Measurements from ENCODE around the gene TREH.

Gene TREH

GRCh38 chr11:118610225-118610772 is 69.2 kb downstream of the TREH start:
- Mint-ChIP-seq H3K27ac (peak overlapping the region; percentile 73), H3K27me3 (peaks cover 33% of the 10 kb centered on the region), H3K9me3 (no peaks in the 10 kb centered on the region), H3K4me3 (peak overlapping the region; percentile 71), H3K36me3 (peaks cover 2% of the 10 kb centered on the region), H3K4me1 (peaks cover 35% of the 10 kb centered on the region)
- no peak for ATAC-seq

GRCh38 chr11:118609380-118610224 is 69.8 kb downstream of the TREH start:
- H3K4me3 Mint-ChIP-seq: peak overlapping the region; percentile 71
- H3K36me3 Mint-ChIP-seq: no peaks in the 10 kb centered on the region
- peaks cover 35% of the 10 kb centered on the region for H3K4me1 Mint-ChIP-seq
- H3K27me3 Mint-ChIP-seq: peaks cover 26% of the 10 kb centered on the region
- H3K27ac Mint-ChIP-seq: peak overlapping the region; percentile 73
- H3K9me3 Mint-ChIP-seq: no peaks in the 10 kb centered on the region
- ATAC-seq: no peak

- Mint-ChIP-seq H3K27me3 (peaks cover 16% of the 10 kb centered on the region), H3K27ac (peak overlapping the region; percentile 73), H3K4me3 (peak overlapping the region; percentile 71), H3K9me3 (no peaks in the 10 kb centered on the region), H3K36me3 (no peaks in the 10 kb centered on the region), H3K4me1 (peaks cover 35% of the 10 kb centered on the region)
- peak; percentile 70 for ATAC-seq
Measured at GRCh38 chr11:118608360-118609227, 70.9 kb downstream of the TREH start.

- ATAC-seq: peak; percentile 11
- Mint-ChIP-seq H3K27ac (peak within 1 kb of the TSS; percentile 73), H3K9me3 (no peaks in the 10 kb centered on the region), H3K36me3 (peaks cover 5% of the 10 kb centered on the region), H3K4me1 (peaks cover 35% of the 10 kb centered on the region), H3K4me3 (peak within 1 kb of the TSS; percentile 77), H3K27me3 (peaks cover 14% of the 10 kb centered on the region)
Measured at GRCh38 chr11:118607401-118608359, 71.8 kb downstream of the TREH start, which contains the start of gene PHLDB1. TSS of gene PHLDB1 (plus strand) at chr11:118607615. CDS start at chr11:118613837, 6,222 bp downstream.
